GM21360 (cell line): Measurements from ENCODE around the gene MARCO.

Source experiments
- ATAC-seq: cut with Tn5 transposase; IDR thresholded peaks from one replicate; pipeline ENCODE4 v1.9.1; 2021; ENCODE audit warnings: mild to moderate bottlenecking, moderate library complexity; ENCODE audit not compliant: unreplicated experiment

MARCO gene

GRCh38 chr2:118942031-118942430 is at the start of gene MARCO:
Gene MARCO (plus strand): TSS chr2:118942194. CDS start chr2:118942301, 107 bp downstream.
- no peak for ATAC-seq

- no peak for ATAC-seq
These were observed 48.9 kb upstream of the MARCO start for GRCh38 chr2:118893100-118893499.

GRCh38 chr2:118902266-118903028 is 39.5 kb upstream of the MARCO start:
- no peak for ATAC-seq

GRCh38 chr2:118903029-118903351 is 39.0 kb upstream of the MARCO start:
- no peak for ATAC-seq

GRCh38 chr2:118903551-118904479 is 38.2 kb upstream of the MARCO start:
- no peak for ATAC-seq

- no peak for ATAC-seq
These were observed 36.8 kb upstream of the MARCO start for GRCh38 chr2:118905206-118905605.

GRCh38 chr2:118906186-118906585 is 35.8 kb upstream of the MARCO start:
- no peak for ATAC-seq

GRCh38 chr2:118907759-118908158 is 34.2 kb upstream of the MARCO start:
- ATAC-seq = no peak

GRCh38 chr2:118909191-118909590 is 32.8 kb upstream of the MARCO start:
- ATAC-seq = no peak

GRCh38 chr2:118911166-118911856 is 30.7 kb upstream of the MARCO start:
- no peak for ATAC-seq

- no peak for ATAC-seq
These were observed 30.1 kb upstream of the MARCO start for GRCh38 chr2:118911936-118912335.

- no peak for ATAC-seq
These were observed 28.7 kb upstream of the MARCO start for GRCh38 chr2:118913131-118913802.

GRCh38 chr2:118913803-118914645 is 28.0 kb upstream of the MARCO start:
- no peak for ATAC-seq

GRCh38 chr2:118914721-118915453 is 27.1 kb upstream of the MARCO start:
- no peak for ATAC-seq

GRCh38 chr2:118918017-118918416 is 24.0 kb upstream of the MARCO start:
- ATAC-seq = no peak

- no peak for ATAC-seq
These were observed 20.3 kb upstream of the MARCO start for GRCh38 chr2:118921646-118922045.

GRCh38 chr2:118922254-118922653 is 19.7 kb upstream of the MARCO start:
- no peak for ATAC-seq

GRCh38 chr2:118923371-118923770 is 18.6 kb upstream of the MARCO start:
- no peak for ATAC-seq

- no peak for ATAC-seq
These were observed 16.5 kb upstream of the MARCO start for GRCh38 chr2:118925476-118925875.
